Neural progenitor cell (in vitro differentiated cells): ENCODE measurements around the gene CTDP1.
"Not testable (repeated sequence)": the region's sequence is repeated elsewhere in the genome, so short reads cannot be mapped to it uniquely, and the experiment has no call there.

Source experiments
- CTCF ChIP-seq: fragments of 200-600 bp; sonication (generic); IDR thresholded peaks from 2 replicates; pipeline ENCODE4 v1.5.1; 2017; ENCODE audit warnings: antibody characterized with exemption, mild to moderate bottlenecking
- EZH2 ChIP-seq: fragments of 200-600 bp; sonication (generic); IDR thresholded peaks from 2 replicates; pipeline ENCODE4 v1.6.1; 2017; ENCODE audit warnings: antibody characterized with exemption, mild to moderate bottlenecking, moderate library complexity

GRCh38 chr18:79719478-79720358 is 40.1 kb downstream of the CTDP1 start:
- not testable (repeated sequence) for TF ChIP-seq CTCF, EZH2
